ENCODE measurements around the gene ZSWIM5. TPM values are rescaled to one million over a fixed set of nuclear protein-coding genes. Genes with fewer than 3 reads are reported as not detected.
"Not testable (repeated sequence)": the region's sequence is repeated elsewhere in the genome, so short reads cannot be mapped to it uniquely, and the experiment has no call there.

ZSWIM5 gene
- polyA plus RNA-seq, 3 donors from 2014 or later, result 0.16 to 0.17 TPM; not detected in 1

- peaks cover 0 to 4% (median 2%) of the 10 kb centered on the region in 3 donors for H3K27me3 Mint-ChIP-seq (ENCODE audit: low read depth in 3 of 3)
- H3K4me1 Mint-ChIP-seq, result peaks cover 0 to 2% of the 10 kb centered on the region in 2 donors
- H3K36me3 Mint-ChIP-seq, result peaks cover 0 to 3% (median 0%) of the 10 kb centered on the region in 3 donors
- no peak overlapping the region for H3K4me3 Mint-ChIP-seq
- DNase-seq, result no peak
- no peaks in the 10 kb centered on the region for H3K9me3 Mint-ChIP-seq
- no peak overlapping the region for H3K27ac Mint-ChIP-seq
Observed at GRCh38 chr1:45148209-45148825, 58.1 kb downstream of the ZSWIM5 start.

DNA sequence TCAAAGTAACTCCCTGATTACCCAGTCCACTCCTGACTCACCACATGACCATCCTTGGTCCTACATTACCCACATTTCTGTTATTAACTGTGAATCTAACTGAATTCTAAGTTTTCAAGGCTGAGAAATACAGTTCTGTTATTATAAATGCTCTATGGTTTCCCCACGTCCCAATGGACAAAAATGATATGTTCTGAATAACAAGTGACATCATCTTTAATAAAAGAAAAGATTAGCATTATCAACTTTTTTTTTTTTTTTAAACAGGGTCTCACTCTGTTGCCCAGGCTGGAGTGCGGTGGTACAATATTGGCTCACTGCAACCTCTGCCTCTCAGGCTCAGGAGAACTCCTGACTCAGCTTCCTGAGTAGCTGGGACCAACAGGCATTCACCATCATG, 59.6 kb downstream of the ZSWIM5 start:
- Mint-ChIP-seq H3K27ac (no peak overlapping the region), H3K36me3 (peaks cover 0 to under 1% (median 0%) of the 10 kb centered on the region in 3 donors), H3K9me3 (no peaks in the 10 kb centered on the region), H3K27me3 (ENCODE audit: low read depth in 3 of 3) (peaks cover 0 to 4% (median 2%) of the 10 kb centered on the region in 3 donors), H3K4me3 (no peak overlapping the region), H3K4me1 (peaks cover 0 to under 1% of the 10 kb centered on the region in 2 donors)
- no peak for DNase-seq

- H3K27me3 Mint-ChIP-seq (ENCODE audit: low read depth in 3 of 3), result peaks cover 0 to 6% (median 2%) of the 10 kb centered on the region in 3 donors
- no peaks in the 10 kb centered on the region for H3K4me1 Mint-ChIP-seq
Observed at GRCh38 chr1:45141247-45142003, 65.0 kb downstream of the ZSWIM5 start.

DNA sequence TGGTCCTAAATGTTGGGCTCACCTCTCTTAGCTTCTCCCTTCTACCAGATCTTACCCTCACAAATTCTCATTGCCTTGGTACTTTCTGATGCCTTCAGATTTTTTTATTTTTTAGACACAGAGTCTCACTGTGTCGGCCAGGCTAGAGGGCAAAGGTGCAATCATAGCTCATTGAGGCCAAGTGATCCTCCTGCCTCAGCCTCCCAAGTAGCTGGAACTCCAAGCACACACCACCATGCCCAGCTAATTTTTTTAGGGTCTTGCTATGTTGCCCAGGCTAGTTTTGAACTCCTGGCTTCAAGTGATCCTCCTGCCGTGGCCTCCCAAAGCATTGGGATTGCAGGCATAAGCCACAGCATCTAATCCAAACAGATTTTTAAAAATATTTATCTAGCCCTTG, 69.4 kb downstream of the ZSWIM5 start:
- Mint-ChIP-seq H3K27ac (no peak overlapping the region), H3K4me3 (no peak overlapping the region), H3K36me3 (peaks cover 0 to 4% (median 0%) of the 10 kb centered on the region in 3 donors), H3K4me1 (no peaks in the 10 kb centered on the region), H3K9me3 (no peaks in the 10 kb centered on the region), H3K27me3 (ENCODE audit: low read depth in 3 of 3) (peaks cover 0 to 4% (median 0%) of the 10 kb centered on the region in 3 donors)
- no peak for DNase-seq

More at GRCh38 chr1:45141247-45142003, 65.0 kb downstream of the ZSWIM5 start:
- Mint-ChIP-seq H3K4me3 (no peak overlapping the region), H3K27ac (no peak overlapping the region), H3K9me3 (no peaks in the 10 kb centered on the region), H3K36me3 (peaks cover 0 to 4% (median 0%) of the 10 kb centered on the region in 3 donors)
- DNase-seq, result no peak

- no peak overlapping the region for H3K27ac Mint-ChIP-seq
- H3K4me1 Mint-ChIP-seq, result no peaks in the 10 kb centered on the region
- DNase-seq, result no peak
- peaks cover 0 to 4% (median 0%) of the 10 kb centered on the region in 3 donors for H3K36me3 Mint-ChIP-seq
- no peaks in the 10 kb centered on the region for H3K9me3 Mint-ChIP-seq
- H3K27me3 Mint-ChIP-seq (ENCODE audit: low read depth in 3 of 3), result peaks cover 0 to 2% (median 1%) of the 10 kb centered on the region in 3 donors
- H3K4me3 Mint-ChIP-seq, result no peak overlapping the region
Observed at GRCh38 chr1:45135316-45135715, 71.1 kb downstream of the ZSWIM5 start.

- no peak overlapping the region for H3K4me3 Mint-ChIP-seq
- peaks cover 0 to 4% (median 0%) of the 10 kb centered on the region in 3 donors for H3K36me3 Mint-ChIP-seq
- no peak for DNase-seq
- H3K9me3 Mint-ChIP-seq, result no peaks in the 10 kb centered on the region
- H3K4me1 Mint-ChIP-seq, result no peaks in the 10 kb centered on the region
- peak overlapping the region in 1 of 6 donors; percentile 24 for H3K27ac Mint-ChIP-seq
- peaks cover 0 to 2% (median 1%) of the 10 kb centered on the region in 3 donors for H3K27me3 Mint-ChIP-seq (ENCODE audit: low read depth in 3 of 3)
Observed at GRCh38 chr1:45134461-45134873, 71.9 kb downstream of the ZSWIM5 start.

DNA sequence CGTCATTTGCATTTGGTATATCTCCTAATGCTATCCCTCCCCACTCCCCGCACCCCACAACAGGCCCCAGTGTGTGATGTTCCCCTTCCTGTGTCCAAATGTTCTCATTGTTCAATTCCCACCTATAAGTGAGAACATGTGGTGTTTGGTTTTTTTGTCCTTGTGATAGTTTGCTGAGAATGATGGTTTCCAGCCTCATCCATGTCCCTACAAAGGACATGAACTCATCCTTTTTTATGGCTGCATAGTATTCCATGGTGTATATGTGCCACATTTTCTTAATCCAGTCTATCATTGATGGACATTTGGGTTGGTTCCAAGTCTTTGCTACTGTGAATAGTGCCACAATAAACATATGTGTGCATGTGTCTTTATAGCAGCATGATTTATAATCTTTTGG, 73.7 kb downstream of the ZSWIM5 start:
- not testable (repeated sequence) for H3K27ac Mint-ChIP-seq; DNase-seq; H3K9me3 Mint-ChIP-seq; H3K27me3 Mint-ChIP-seq (ENCODE audit: low read depth in 3 of 3); H3K36me3 Mint-ChIP-seq; H3K4me1 Mint-ChIP-seq; H3K4me3 Mint-ChIP-seq

- no peak overlapping the region for H3K4me3 Mint-ChIP-seq
- peaks cover 11 to 13% of the 10 kb centered on the region in 2 donors for H3K4me1 Mint-ChIP-seq
- peaks cover 0 to 7% (median 0%) of the 10 kb centered on the region in 3 donors for H3K36me3 Mint-ChIP-seq
- no peak for DNase-seq
- H3K27me3 Mint-ChIP-seq (ENCODE audit: low read depth in 3 of 3), result peaks cover 0 to 4% (median 2%) of the 10 kb centered on the region in 3 donors
- no peak overlapping the region for H3K27ac Mint-ChIP-seq
- H3K9me3 Mint-ChIP-seq, result no peaks in the 10 kb centered on the region
Observed at GRCh38 chr1:45123358-45123757, 83.0 kb downstream of the ZSWIM5 start.

DNA sequence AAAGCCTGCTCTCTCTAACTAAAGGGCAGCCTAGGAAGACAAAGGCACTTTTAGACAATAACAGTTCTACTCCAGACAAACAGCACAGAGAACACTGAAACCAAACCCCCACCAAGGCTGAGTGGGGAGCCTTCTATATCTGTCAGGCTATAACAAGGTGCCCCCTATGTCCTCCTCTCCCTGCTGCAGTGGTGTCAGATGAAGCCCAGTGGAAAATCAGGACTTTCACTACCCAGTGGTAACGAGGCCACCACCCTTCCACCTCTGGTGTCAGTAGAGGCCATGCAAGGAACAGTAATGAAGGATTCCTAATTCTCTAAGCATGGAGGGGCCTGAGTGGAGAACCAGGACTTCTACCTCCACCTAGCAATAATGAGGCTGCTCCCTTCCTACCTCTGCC, 83.7 kb downstream of the ZSWIM5 start:
- H3K27ac Mint-ChIP-seq, result peak overlapping the region in 1 of 6 donors; percentile 38
- peaks cover 0 to 7% (median 0%) of the 10 kb centered on the region in 3 donors for H3K36me3 Mint-ChIP-seq
- peaks cover 0 to 4% (median 2%) of the 10 kb centered on the region in 3 donors for H3K27me3 Mint-ChIP-seq (ENCODE audit: low read depth in 3 of 3)
- no peak for DNase-seq
- H3K4me1 Mint-ChIP-seq, result peaks cover 18 to 19% of the 10 kb centered on the region in 2 donors
- no peak overlapping the region for H3K4me3 Mint-ChIP-seq
- H3K9me3 Mint-ChIP-seq, result no peaks in the 10 kb centered on the region

GRCh38 chr1:45117766-45118165, 88.6 kb downstream of the ZSWIM5 start:
- Mint-ChIP-seq H3K36me3 (peaks cover 0 to 11% (median 0%) of the 10 kb centered on the region in 3 donors), H3K27ac (peak overlapping the region; percentile 79 to 90 (median 82)), H3K4me3 (peak overlapping the region; percentile 39 to 86 (median 76)), H3K27me3 (ENCODE audit: low read depth in 3 of 3) (peaks cover 0 to 5% (median 2%) of the 10 kb centered on the region in 3 donors), H3K9me3 (peaks cover 0 to 1% (median 0%) of the 10 kb centered on the region in 6 donors), H3K4me1 (peaks cover 37 to 48% of the 10 kb centered on the region in 2 donors)
- no peak for DNase-seq

GRCh38 chr1:45116820-45117219, 89.6 kb downstream of the ZSWIM5 start:
- DNase-seq, result no peak

DNA sequence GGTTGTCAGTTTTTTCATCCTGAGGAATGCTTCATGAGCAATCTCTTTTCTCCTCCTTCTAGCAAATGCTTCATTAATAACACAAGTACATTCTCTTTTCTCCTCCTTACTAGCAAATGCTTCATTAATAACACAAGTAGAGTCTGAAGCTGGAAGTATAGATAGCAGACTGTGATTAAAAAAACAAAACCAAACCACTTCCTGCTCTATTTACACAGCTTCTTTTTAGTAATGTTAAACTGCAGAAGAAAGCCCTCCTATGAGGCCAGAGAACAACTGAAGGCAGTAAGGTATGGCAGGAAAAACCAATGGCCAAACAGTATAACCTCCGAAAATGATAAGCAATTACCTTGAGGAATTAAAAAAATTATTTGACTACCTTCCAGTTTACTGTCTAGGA, 90.1 kb downstream of the ZSWIM5 start:
- H3K27me3 Mint-ChIP-seq (ENCODE audit: low read depth in 3 of 3), result peaks cover 0 to 4% (median 2%) of the 10 kb centered on the region in 3 donors
- H3K9me3 Mint-ChIP-seq, result peaks cover 0 to 1% (median 0%) of the 10 kb centered on the region in 6 donors
- peak overlapping the region; percentile 71 to 85 (median 81) for H3K27ac Mint-ChIP-seq
- peak in 1 of 3 donors; percentile 21 for DNase-seq
- peak overlapping the region; percentile 45 to 86 (median 76) for H3K4me3 Mint-ChIP-seq
- H3K36me3 Mint-ChIP-seq, result peaks cover 0 to 7% (median 0%) of the 10 kb centered on the region in 3 donors
- peaks cover 37 to 45% of the 10 kb centered on the region in 2 donors for H3K4me1 Mint-ChIP-seq

More at GRCh38 chr1:45116820-45117219, 89.6 kb downstream of the ZSWIM5 start:
- Mint-ChIP-seq H3K4me1 (peaks cover 37 to 47% of the 10 kb centered on the region in 2 donors), H3K4me3 (peak overlapping the region; percentile 45 to 86 (median 76)), H3K36me3 (peaks cover 0 to 9% (median 0%) of the 10 kb centered on the region in 3 donors), H3K27ac (peak overlapping the region; percentile 71 to 85 (median 81)), H3K9me3 (peaks cover 0 to 1% (median 0%) of the 10 kb centered on the region in 6 donors), H3K27me3 (ENCODE audit: low read depth in 3 of 3) (peaks cover 0 to 5% (median 2%) of the 10 kb centered on the region in 3 donors)

- not testable (repeated sequence) for H3K4me3 Mint-ChIP-seq; H3K27ac Mint-ChIP-seq; H3K36me3 Mint-ChIP-seq; H3K9me3 Mint-ChIP-seq; DNase-seq; H3K27me3 Mint-ChIP-seq (ENCODE audit: low read depth in 3 of 3)
- H3K4me1 Mint-ChIP-seq, result peaks cover 37 to 43% of the 10 kb centered on the region in 2 donors
Observed at GRCh38 chr1:45115198-45115597, 91.2 kb downstream of the ZSWIM5 start.

DNA sequence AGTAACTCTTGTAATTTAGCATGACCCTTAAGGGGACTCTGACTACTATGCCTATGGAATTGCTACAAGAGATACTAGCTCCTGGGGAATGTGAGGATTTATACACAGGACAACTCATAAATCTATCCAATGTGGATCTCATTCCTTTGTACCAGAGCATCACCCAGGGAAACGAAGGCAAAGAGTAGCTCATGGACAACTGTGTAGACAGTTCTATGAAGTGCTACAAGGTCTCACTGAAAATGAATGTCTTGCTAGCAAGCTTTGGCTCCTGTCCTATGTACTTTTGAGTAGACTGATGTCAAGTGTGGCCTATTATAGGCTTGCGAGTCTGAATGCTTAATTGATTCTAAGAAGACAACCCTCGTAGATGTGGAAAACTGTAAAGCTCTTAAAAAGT, 93.7 kb downstream of the ZSWIM5 start:
- H3K27ac Mint-ChIP-seq, result no peak overlapping the region

More for the DNA sequence above, 93.7 kb downstream of the ZSWIM5 start:
- DNase-seq, result no peak
- peaks cover 18 to 28% of the 10 kb centered on the region in 2 donors for H3K4me1 Mint-ChIP-seq
- peaks cover 0 to 2% (median 0%) of the 10 kb centered on the region in 3 donors for H3K27me3 Mint-ChIP-seq (ENCODE audit: low read depth in 3 of 3)
- no peak overlapping the region for H3K4me3 Mint-ChIP-seq
- peaks cover 0 to 1% (median 0%) of the 10 kb centered on the region in 6 donors for H3K9me3 Mint-ChIP-seq
- peaks cover 0 to 7% (median 0%) of the 10 kb centered on the region in 3 donors for H3K36me3 Mint-ChIP-seq
